SH-SY5Y (cell line): ENCODE results near the gene BRWD1.

Experiments used
- GATA2 ChIP-seq: IDR thresholded peaks from 2 replicates; pipeline ENCODE4 v1.6.1; 2011; ENCODE audit warnings: mild to moderate bottlenecking, low read depth, low read length
- GATA3 ChIP-seq: IDR thresholded peaks from 2 replicates; pipeline ENCODE4 v1.6.1; 2011; ENCODE audit warnings: low read depth, mild to moderate bottlenecking, low read length, moderate library complexity

DNA sequence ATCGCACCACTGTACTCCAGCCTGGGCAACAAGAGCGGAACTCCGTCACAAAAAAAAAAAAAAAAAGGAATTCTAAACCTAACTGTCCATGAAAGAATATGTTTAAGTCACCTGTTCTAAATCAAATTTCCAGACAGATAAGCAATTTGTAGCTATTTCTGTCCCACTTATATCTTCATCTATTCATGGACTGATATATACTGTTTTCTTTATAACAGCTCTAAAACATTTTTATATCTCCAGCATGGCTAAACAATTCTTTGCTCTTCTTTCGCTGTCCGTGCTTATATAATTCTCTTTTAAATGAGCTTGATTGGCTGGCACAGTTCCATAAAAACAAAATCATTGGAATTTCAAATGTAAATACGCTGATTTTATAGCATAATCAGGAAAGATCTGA is 30.5 kb downstream of the BRWD1 start:
- no peak for TF ChIP-seq GATA3
- TF ChIP-seq GATA2: no peak
